ENCODE results near the gene ACSL1.

The ACSL1 gene

GRCh38 chr4:184733654-184734524, 91.9 kb downstream of the ACSL1 start, which contains the start of gene CENPU:
TSS of gene CENPU (minus strand) at chr4:184734096. CDS start at chr4:184734062, 34 bp downstream.
- Histone ChIP-seq H3K9me3 (ENCODE audit: insufficient read depth, low read depth, low read length) (no peaks in the 10 kb centered on the region), H3K27me3 (ENCODE audit: insufficient read depth, low read length, poor library complexity, severe bottlenecking) (no peaks in the 10 kb centered on the region), H3K36me3 (ENCODE audit: insufficient read depth, low read length) (peaks cover 16% of the 10 kb centered on the region; the same call in 1 of the 2 replicates), H3K9ac (ENCODE audit: low read depth, low read length, poor library complexity, severe bottlenecking) (peak within 1 kb of the TSS; percentile 93), H3K4me2 (ENCODE audit: low read depth, low read length, poor library complexity, severe bottlenecking) (peak within 1 kb of the TSS; percentile 97), H3K9me2 (replicated peaks; ENCODE audit: low read depth, low read length) (no peaks in the 10 kb centered on the region), H2AFZ (ENCODE audit: low read length) (peak within 1 kb of the TSS; percentile 82), H4K20me1 (ENCODE audit: insufficient read depth, low read length, poor library complexity, severe bottlenecking) (peaks cover 42% of the 10 kb centered on the region), H3F3A (ENCODE audit: low read depth) (no peaks in the 10 kb centered on the region), H3K4me3 (ENCODE audit: low read length, poor library complexity, severe bottlenecking) (peak within 1 kb of the TSS; percentile 85), H3K4me1 (ENCODE audit: insufficient read depth, low read length, poor library complexity, severe bottlenecking) (peaks cover 46% of the 10 kb centered on the region), H3K79me2 (ENCODE audit: insufficient read depth, low read length) (peaks cover 50% of the 10 kb centered on the region)
- TF ChIP-seq CTCF (conservative IDR thresholded peaks at IDR 0.05; ENCODE audit: low read length): no peak
- no peak for TF ChIP-seq EZH2phosphoT487 (IDR thresholded peaks at IDR 0.05; ENCODE audit: borderline replicate concordance)

- Histone ChIP-seq H3K4me2 (ENCODE audit: low read depth, low read length, poor library complexity, severe bottlenecking) (peak overlapping the region; percentile 97), H3F3A (ENCODE audit: low read depth) (no peaks in the 10 kb centered on the region), H3K9ac (ENCODE audit: low read depth, low read length, poor library complexity, severe bottlenecking) (peak overlapping the region; percentile 93), H3K9me2 (replicated peaks; ENCODE audit: low read depth, low read length) (no peaks in the 10 kb centered on the region), H2AFZ (ENCODE audit: low read length) (no peak overlapping the region), H3K79me2 (ENCODE audit: insufficient read depth, low read length) (peaks cover 67% of the 10 kb centered on the region), H3K27me3 (ENCODE audit: insufficient read depth, low read length, poor library complexity, severe bottlenecking) (no peaks in the 10 kb centered on the region), H3K4me1 (ENCODE audit: insufficient read depth, low read length, poor library complexity, severe bottlenecking) (peaks cover 57% of the 10 kb centered on the region), H4K20me1 (ENCODE audit: insufficient read depth, low read length, poor library complexity, severe bottlenecking) (peaks cover 58% of the 10 kb centered on the region), H3K4me3 (ENCODE audit: low read length, poor library complexity, severe bottlenecking) (peak overlapping the region; percentile 85), H3K36me3 (ENCODE audit: insufficient read depth, low read length) (peaks cover 33% of the 10 kb centered on the region; the same call in 1 of the 2 replicates), H3K9me3 (ENCODE audit: insufficient read depth, low read depth, low read length) (no peaks in the 10 kb centered on the region)
- TF ChIP-seq EZH2phosphoT487 (IDR thresholded peaks at IDR 0.05; ENCODE audit: borderline replicate concordance) (no peak), CTCF (conservative IDR thresholded peaks at IDR 0.05; ENCODE audit: low read length) (no peak)
Observed at GRCh38 chr4:184732126-184732525, 93.6 kb downstream of the ACSL1 start.

GRCh38 chr4:184731056-184731455, 94.7 kb downstream of the ACSL1 start:
- Histone ChIP-seq H3K27me3 (ENCODE audit: insufficient read depth, low read length, poor library complexity, severe bottlenecking) (no peaks in the 10 kb centered on the region), H3K4me3 (ENCODE audit: low read length, poor library complexity, severe bottlenecking) (peak overlapping the region; percentile 85), H3K9ac (ENCODE audit: low read depth, low read length, poor library complexity, severe bottlenecking) (peak overlapping the region; percentile 93), H3F3A (ENCODE audit: low read depth) (no peaks in the 10 kb centered on the region), H3K36me3 (ENCODE audit: insufficient read depth, low read length) (peaks cover 41% of the 10 kb centered on the region; the same call in 1 of the 2 replicates), H3K4me2 (ENCODE audit: low read depth, low read length, poor library complexity, severe bottlenecking) (peak overlapping the region; percentile 97), H3K9me3 (ENCODE audit: insufficient read depth, low read depth, low read length) (no peaks in the 10 kb centered on the region), H3K9me2 (replicated peaks; ENCODE audit: low read depth, low read length) (no peaks in the 10 kb centered on the region), H2AFZ (ENCODE audit: low read length) (no peak overlapping the region), H4K20me1 (ENCODE audit: insufficient read depth, low read length, poor library complexity, severe bottlenecking) (peaks cover 59% of the 10 kb centered on the region), H3K4me1 (ENCODE audit: insufficient read depth, low read length, poor library complexity, severe bottlenecking) (peaks cover 57% of the 10 kb centered on the region), H3K79me2 (ENCODE audit: insufficient read depth, low read length) (peaks cover 76% of the 10 kb centered on the region)
- no peak for TF ChIP-seq EZH2phosphoT487 (IDR thresholded peaks at IDR 0.05; ENCODE audit: borderline replicate concordance)

All from Loucy (cell line).